Ureter (tissue), 1 donor: ENCODE measurements around the gene MKX. TPM values are rescaled to one million over a fixed set of nuclear protein-coding genes. Genes with fewer than 3 reads are reported as not detected.

ENCODE experiments used
- DNase-seq: peaks from one replicate; pipeline ENCODE4 v3.0.0-alpha.2; 2020; ENCODE audit warnings: low spot score
- total RNA-seq: library from RNA; stranded (reverse); gene quantifications from one replicate; pipeline ENCODE4 v1.2.4, GENCODE V29; 2023
- donor health status: DM: yes; HTN: yes; CAD: no.

MKX gene
- total RNA-seq, 1 donor from 2014 or later = 0.94 TPM

DNA sequence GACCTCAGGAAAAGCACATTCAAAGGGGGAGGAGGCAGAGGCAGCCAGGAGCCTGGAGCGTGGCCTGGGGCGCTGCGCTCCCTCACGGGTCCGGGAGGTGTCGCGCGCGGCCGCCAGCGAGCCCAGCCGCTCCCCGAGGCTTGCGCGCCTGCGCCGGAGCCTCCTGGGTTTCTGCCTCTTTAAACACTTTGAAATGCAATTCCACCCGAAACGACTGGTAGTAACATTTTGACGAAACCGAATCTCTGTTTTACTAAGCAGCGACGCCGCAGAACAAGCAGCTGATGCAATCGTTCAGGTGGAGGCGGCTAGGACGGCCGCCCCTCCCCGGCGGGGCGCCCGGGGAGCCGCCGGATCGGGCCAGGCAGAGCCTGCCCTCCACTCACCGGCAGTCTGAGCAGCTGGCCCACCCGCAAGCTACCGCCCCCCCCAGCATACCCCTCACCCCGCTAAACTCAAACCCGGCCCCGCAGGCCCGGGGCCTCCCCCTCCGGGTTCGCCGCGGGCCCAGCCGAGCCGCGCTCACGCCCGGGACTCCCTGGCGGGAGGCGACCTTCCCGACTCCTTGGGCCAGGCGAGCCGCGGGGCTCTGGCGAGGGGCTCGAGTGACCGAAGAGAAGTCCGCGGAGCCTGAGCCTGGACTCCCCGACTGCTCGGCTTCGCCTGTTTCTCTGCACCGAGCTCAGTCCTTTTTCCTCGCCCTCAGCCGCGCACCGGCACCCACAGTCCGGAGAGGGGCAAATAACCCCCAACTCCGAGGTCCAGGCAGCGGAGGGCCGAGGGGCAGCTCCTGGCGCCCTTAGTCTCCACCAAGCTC lies 3.2 kb downstream of the MKX start:
- DNase-seq = peak; percentile 75

DNA sequence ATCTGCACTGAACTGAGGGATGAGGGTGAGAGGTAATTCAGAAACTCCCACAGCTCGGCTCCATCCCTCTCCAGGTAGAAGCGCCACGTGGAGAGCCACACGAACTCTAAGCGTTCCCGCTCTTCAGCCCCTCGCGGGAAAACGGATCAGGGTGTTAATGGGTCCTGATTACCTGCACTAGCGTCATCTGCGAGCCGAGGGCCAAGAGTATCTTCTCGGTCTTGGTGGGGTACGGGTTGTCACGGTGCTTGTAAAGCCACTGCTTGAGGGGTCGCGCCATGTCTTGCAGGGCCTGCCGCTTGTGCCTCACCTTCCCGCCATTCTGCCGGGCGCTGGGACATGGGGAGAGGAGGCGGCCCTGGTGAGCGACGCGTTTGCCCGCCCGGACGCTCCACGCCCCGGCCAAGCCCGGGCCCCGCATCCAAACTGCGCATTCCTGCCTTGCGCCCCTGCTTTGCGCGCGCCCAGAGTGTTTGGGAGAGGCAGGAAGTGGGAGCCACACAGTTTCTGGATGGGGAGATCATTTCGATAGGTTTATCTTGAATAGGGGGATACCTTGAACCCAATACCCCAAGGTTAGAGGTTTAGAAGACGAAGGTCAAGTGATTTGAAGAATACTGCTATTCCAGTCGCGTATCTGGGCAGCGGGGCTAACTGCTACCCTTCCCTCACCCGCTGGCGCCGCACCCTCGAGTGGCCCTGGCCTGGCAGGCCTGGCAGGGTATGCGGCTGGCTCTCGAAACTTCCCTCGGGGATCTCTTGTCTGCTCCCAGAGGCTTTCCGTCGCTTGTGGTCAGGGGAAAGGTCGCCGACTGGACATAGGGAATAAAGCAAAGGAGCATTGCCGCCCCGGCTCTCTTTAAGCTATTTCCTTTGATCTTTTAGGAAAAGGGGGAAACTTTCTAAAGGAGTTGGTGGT lies 4.2 kb downstream of the MKX start:
- no peak for DNase-seq

DNA sequence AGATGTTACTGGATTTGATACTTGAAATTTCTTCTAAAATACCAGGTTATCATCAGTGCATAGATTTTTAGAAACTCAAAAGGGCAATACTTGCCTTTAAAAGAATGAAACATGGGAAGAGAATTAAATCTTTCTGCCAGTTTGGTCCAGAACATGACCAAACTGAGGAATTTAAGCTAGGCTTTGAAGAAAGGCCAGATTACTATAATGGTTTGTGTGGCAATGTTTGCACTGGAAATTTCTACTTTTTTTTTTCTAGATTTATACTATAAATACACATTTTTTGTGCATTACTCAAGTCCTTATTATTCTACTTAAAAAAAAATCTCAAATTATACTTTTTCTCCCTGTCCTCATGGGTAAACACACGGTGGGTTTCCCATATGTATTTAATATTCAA lies 9.2 kb downstream of the MKX start:
- no peak for DNase-seq

DNA sequence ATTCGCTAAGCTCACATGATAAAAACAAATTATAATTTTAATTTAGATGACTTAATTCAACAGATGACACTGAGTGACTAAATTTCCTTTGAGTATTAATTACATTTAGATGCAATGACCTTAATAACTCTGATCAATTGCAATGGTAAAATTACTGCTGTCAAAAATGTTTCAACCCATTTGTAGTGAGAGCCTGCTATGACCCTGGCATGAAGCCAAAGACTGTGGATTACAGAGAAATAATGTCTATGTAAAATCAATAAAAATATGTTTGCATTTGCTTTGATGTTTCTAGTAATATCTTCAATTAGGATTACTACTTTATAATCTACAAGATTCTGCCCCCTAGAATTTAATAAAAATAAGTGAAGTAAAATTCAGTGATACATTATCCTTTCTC lies 15.6 kb downstream of the MKX start:
- DNase-seq = no peak

DNA sequence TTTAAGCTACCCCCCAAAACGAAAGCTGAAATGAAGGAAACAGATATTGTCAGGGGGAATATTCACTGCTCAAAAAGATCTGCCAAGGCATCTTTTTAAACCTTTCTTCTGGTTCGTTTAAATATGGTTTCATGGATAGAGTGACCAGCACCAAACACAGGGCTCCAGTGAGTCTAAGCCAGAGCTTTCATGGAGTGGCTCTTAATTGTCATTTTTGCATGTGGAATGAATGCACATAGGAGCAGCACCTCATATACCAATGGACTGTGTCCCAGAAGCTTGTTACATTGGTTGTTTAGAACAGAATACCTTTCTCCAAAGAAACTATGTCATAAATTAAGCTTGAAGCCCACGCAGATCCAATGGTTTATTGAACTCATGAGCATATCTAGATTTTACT lies 17.3 kb downstream of the MKX start:
- no peak for DNase-seq

DNA sequence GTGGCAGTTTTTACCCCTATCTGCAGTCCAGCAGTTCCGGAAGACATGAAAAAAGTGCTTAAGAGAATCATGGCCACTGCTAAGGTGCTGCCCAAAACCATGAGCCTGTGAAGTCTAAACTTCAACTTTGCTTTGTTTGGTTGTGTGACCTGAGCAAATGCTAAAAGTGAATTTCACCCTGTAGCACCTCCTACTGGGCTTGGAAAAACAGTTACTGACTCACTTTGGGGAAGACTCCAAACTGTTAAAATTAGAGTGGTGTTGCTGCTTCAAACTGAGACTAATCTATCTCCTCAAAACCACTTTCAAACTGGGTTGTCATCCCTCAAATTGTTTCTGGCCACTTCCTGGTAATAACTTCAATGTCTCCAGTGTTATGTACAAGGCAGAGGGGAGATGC lies 21.3 kb downstream of the MKX start:
- DNase-seq = no peak

DNA sequence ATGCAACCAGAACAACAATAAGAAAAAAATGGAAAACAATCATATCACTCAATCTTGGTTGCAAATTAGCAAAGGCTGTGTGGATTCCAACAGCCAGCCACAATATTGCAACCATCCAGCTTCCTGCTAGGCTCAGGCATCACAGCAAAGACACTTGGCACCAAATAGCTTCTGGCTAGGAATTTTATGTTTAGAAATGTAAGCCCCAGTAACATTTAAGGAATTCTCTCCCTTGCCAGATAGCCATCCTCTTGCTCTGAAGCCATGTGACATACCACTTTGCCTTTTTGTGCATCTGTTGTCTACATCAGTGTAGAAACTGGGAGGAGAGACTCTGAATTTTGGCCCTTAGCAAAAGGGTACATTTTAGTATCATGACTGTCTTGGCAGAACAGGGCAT lies 22.2 kb downstream of the MKX start:
- DNase-seq = no peak

DNA sequence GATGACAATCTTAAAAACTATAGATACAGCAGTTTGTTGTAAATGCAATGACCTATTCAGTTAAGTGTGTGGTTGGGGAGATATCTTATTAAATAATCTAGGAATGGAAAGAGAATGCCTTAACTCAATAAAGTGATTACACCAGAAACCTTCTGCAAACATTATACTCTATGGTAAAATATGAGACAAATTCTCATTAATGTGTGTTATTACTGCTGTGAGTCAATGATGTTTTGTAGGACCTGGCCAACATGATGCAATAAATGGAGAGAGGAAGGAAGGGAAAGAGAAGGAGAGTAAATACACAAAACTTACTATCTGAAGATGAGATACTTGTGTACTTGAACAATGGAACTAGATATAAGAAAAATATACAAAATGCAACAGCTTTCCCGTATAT lies 25.1 kb downstream of the MKX start:
- no peak for DNase-seq

DNA sequence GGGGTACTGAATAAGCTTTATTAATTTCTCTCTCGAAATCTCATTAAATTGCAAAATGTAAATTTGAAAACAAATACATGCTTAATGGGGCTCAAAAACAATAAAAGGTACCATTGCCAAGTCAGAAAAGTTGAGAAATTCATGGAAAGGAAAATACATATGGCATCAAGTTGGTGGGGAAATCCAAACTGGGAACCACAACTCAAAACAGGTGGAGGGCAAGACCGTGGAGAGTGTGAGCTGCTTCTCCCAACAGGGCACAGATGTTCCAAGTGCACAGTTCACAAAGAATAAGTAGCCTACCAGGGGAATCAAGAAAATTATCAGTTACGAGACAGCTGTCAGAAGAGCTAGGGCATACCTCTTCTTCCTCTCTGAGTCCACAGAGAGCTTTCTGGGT lies 26.6 kb downstream of the MKX start:
- DNase-seq = no peak

DNA sequence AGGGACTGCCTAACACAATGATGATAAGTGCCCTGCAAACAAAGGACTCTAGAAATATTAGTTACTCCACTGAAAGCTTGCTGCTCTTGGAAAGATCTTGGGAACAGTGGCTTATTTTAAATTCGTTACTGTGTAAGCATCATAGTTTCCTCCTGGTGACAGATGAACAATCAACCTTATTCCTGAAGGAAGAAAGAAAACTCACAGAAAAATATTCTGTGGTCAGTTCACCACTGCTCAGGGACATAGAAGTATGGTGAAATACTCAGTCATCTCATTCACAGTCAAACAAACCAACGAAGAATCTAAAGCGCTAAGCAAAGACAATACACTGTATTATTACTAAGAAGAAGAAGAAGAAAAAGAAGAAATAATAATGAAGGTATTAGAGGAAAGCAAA lies 27.8 kb downstream of the MKX start:
- DNase-seq = no peak

DNA sequence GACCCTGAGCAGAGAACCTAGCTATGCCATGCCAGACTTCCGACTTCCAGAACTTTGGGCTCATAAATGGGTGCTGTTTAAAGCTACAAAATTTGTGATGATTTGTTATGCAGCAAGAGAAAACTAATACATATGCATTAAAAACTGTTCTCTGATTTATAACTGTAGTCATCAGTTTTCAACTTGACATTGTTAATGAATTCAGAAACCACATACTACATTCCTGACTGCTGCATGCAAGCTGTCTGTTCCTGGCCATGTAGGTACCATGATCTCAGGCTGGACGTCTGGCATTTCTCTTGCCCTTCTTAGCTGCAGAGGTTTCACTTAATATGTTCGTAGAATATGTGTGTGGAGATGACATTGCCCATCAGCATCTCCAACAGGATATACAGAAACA lies 28.4 kb downstream of the MKX start:
- no peak for DNase-seq

DNA sequence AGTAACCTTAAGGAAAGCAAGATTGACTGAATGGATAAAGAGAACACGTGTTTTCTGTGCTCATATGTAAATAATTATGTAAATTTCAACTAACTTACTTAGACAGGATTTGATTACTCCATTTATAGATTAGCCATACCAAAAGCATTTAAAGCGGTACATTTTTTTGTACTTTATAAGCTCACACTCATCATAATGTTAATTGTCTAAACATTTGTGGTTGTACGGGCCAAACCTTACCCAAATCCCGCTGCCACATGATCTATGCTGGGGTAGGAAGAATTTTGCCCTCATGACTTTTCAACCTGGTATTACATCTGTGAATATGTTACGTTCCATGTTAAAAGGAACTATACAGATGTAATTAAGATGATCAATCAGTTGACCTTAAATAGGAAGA lies 29.1 kb downstream of the MKX start:
- DNase-seq = no peak

DNA sequence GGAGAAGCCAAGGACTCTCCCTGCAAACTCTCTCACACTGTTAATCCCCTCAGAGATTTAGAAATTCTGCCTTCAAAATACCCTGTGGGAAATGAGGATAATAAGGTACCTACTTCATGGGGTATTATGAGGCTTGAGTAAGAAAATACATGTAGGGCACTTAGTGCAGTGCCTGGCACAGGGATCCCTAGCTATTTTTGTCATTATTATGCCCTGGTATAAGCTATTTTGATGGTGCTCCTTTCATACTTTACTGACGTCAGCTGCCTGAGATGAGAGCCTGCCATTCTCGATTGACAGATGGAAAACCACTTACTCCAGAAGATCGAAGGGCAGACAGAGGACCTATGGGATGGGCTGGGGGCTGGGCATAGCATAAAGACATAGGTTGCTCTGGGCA lies 30.1 kb downstream of the MKX start:
- no peak for DNase-seq

DNA sequence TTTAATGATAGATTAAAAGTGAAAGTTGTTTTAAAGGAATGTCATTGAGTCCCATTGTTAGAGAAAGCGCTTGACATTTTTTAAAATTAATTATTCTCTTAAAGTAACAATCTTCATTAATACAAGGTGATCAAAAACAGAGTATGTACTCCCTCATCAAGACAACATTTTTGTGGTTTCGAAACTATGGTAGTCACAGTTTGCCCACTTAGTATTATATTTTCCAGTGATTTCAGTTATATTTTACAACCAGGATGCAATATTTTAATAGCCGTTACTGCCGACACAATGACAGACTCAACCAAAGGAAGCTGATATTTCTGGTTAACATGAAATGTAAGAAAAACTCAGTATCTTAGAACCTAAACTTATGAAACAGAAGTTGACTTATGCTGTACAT lies 31.3 kb downstream of the MKX start:
- no peak for DNase-seq

DNA sequence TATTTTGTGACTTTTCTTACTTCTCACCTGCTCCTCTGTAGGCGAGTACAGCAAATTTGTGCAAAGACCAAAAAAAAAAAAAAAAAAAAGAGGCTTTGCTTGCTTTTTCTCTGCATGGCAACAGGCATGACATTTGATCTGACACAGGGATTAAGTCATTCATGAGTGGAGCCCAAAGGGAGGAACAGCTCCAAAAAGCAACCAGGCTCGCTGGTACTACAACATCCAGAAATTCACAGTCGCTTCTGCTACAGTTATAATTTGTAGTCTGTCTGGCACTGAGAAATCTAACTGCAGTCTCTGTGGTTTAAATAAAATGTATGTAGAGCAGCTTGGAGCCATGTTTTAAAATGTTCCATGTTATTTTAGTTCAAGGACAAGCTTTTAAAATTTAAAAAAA lies 31.7 kb downstream of the MKX start:
- DNase-seq = no peak

DNA sequence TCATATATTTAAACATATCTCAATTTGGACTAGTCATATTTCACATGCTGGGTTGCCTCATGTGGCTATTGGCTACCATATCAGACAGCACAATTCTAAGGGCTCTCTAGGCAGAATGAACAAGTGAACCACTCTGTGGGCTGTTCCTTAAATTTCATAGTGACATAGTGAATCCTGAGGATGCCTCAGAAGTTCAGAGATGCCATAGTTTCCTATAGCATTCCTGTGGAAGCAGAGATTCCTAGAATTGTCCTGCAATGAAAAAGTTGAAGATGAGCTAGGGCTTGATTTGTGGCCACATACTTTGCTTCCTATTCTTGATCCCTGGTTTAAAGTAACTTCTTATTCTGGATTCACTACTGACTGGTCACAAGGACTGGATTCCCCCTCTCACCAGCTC lies 35.6 kb downstream of the MKX start:
- no peak for DNase-seq

DNA sequence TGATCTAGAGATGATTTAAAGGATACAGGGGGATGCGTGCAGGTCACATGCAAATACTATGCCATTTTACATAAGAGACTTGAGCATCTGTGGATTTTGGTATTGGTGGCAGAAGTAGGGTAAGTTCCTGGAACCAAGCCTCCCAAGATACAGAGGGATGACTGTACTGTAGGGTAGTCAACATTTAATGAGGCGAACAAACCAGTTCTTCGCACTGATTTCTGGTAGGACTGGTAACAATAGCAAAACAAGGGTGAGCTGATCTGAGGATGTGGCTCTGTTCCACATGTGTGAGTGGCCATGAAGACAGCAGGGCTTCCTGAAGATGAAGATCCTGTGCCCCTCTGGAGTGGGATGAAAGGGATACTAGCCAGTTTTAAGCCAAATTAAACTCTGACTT lies 36.3 kb downstream of the MKX start:
- DNase-seq = no peak

DNA sequence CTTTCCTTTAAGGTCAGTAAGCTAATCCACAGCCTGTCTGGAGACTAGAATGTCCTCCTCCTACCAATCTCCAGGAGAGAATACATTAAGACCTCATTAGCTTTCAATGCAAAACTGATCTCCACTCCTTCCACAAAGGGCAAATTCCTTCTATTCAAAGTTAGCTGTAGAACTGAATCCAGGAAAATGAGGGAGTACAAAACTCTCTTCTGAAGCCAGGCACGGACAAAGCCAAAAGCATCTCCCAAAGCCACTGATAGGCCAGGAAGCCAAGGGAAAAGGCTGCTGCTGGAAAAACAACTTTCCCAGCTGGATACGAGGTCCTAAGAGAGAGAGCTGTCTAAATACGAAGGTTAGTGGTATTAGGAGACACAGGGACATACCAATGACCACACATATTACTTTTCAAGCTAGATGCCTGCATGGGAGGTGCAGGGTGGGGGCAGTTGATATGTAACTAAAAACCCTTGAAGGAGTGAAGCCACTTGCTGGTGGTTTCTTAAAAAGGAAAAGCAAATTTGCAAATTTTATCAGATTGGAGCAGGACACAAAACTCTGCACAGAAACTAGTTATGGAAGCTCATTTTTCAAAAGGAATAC lies 43.6 kb downstream of the MKX start:
- no peak for DNase-seq

DNA sequence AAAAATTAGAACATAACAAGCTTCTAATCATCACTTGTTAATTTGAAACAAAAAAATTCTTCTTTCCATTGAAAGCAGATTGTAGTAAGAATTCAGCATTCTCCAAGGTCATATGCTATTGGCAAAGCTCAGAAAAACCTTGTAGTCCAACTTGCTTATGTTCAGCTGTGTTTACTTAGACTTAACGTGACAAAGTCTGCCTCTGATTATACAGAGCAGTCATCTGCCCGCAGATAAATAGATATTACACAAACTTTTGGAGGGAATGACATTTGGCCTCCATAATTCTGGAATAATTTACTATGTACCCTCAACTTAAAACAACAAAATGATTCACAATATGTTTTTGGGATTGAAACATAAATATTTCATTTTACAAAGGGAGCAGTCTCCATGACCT lies 45.8 kb downstream of the MKX start:
- no peak for DNase-seq

DNA sequence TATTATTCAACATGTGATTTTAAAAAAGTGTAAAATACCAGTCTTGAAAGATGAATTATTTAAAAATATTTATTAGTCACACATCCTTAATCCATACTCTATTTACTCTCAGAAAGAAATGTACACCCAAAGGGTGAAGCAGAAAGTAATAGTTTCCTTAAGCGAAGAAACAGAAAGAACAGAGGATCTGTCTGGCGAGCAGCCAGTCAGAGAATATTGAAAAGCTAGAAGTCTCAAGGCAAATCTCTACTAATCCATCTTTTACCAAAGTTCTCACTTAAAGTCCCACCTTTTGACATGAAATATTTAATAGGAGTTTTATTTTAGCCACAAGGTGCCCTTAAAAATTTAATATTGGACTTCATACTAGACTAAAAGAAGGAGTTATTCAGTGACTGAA lies 46.7 kb downstream of the MKX start:
- no peak for DNase-seq

DNA sequence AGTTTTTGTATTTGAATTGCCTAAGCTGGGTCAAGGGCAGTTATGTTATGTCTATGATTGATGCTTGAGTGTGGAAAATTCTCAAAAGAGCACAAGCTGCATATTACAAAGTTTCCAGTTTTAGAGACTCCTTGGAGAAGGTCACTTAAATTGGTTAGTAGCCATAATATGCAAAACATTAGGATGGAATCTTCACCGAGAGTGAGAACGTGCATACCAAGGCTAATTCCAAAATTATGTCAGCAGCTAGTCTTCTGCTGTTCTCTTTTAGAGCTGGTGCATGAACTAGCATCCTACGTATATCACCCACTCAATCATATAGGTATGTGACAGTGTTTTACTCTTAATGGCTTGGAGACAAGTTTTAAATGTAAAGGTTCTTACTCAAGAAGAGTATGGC lies 49.2 kb downstream of the MKX start:
- no peak for DNase-seq

DNA sequence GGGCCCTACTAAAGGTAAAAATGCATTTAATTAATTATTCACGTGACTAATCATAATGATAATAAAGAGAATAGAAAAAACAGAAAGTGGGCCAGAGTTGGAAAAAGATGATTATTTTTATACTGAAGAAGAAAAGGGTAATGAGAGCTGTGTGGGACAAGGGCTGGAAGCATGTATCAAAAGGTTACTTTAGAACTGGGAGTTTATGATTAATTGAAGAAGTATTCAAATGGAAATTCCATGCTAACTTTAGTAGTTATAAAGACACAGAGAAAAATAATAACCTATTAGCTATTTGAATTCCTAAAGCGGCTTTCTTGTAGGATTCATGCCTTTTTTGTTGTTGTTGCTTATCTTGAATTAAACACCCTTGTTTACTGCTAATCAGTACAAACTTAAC lies 49.9 kb downstream of the MKX start:
- DNase-seq = no peak

DNA sequence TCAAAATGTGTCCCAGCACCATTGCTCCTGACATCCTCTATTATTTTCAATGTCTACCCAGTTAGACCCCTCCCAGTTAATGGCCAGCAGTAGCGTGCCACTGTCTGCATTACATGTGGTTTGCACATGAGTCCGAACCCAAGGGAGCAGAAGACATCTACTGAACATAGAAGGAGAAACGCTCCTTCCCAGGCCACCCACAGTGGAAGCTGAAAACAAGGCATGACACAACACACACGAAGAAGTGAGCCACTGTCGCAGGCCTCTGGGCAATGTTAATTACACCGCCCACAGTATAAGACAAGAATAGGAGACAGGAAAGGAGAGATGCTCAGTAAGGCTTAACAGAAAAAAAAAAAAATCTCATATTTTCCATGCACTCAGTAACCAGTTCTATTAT lies 50.5 kb downstream of the MKX start:
- no peak for DNase-seq
